H1 (cell line): ENCODE measurements around the gene SPINT1. TPM values are rescaled to one million over a fixed set of nuclear protein-coding genes. Genes with fewer than 3 reads are reported as not detected.

ENCODE experiments used
- BACH1 ChIP-seq: IDR thresholded peaks from 2 replicates; pipeline ENCODE4 v1.6.1; 2012; ENCODE audit warnings: low read length, improper control_type of control experiment
- CEBPB ChIP-seq: IDR thresholded peaks from 2 replicates; pipeline ENCODE4 v1.6.1; 2012; ENCODE audit warnings: low read depth, low read length
- CHD2 ChIP-seq: IDR thresholded peaks from 2 replicates; pipeline ENCODE4 v1.6.1; 2012; ENCODE audit warnings: low read length, improper control_type of control experiment
- CREB1 ChIP-seq: IDR thresholded peaks from 2 replicates; pipeline ENCODE4 v1.6.1; 2012; ENCODE audit warnings: inconsistent platforms
- FOSL1 ChIP-seq: IDR thresholded peaks from 2 replicates; pipeline ENCODE4 v1.6.1; 2011; ENCODE audit warnings: mild to moderate bottlenecking, low read depth, low read length, moderate library complexity; ENCODE audit not compliant: insufficient read depth
- GTF2F1 ChIP-seq: IDR thresholded peaks from 2 replicates; pipeline ENCODE4 v1.6.1; 2012; ENCODE audit warnings: low read depth, low read length, improper control_type of control experiment, borderline replicate concordance
- JUN ChIP-seq: IDR thresholded peaks from 2 replicates; pipeline ENCODE4 v1.6.1; 2011; ENCODE audit warnings: low read depth, mild to moderate bottlenecking, improper control_type of control experiment, low read length
- KDM4A ChIP-seq: IDR thresholded peaks from one replicate; pipeline ENCODE4 v1.7.1; 2012; ENCODE audit warnings: low read depth, mild to moderate bottlenecking, moderate library complexity, low read length, inconsistent platforms; ENCODE audit not compliant: severe bottlenecking
- MAFK ChIP-seq: IDR thresholded peaks from 2 replicates; pipeline ENCODE4 v1.6.1; 2012; ENCODE audit warnings: low read depth, mild to moderate bottlenecking, improper control_type of control experiment, low read length
- PHF8 ChIP-seq: fragments of 200-600 bp; sonication (generic); conservative IDR thresholded peaks from 2 replicates; pipeline ENCODE4 v1.7.1; 2012; ENCODE audit warnings: low read depth, mild to moderate bottlenecking, inconsistent platforms, low read length, moderate library complexity
- POLR2A ChIP-seq, 2 experiments: IDR thresholded peaks; 1 replicate in 1 of 2; 2 replicates in 1 of 2; pipeline ENCODE4 v1.6.1; 2011; ENCODE audit warnings: low read depth in 2 of 2, low read length in 2 of 2, mild to moderate bottlenecking in 2 of 2; ENCODE audit errors: control extremely low read depth in 1 of 2
- POU5F1 ChIP-seq: IDR thresholded peaks from 2 replicates; pipeline ENCODE4 v1.6.1; 2011; ENCODE audit warnings: low read depth, mild to moderate bottlenecking, low read length, moderate library complexity
- RBBP5 ChIP-seq: IDR thresholded peaks from 2 replicates; pipeline ENCODE4 v1.7.1; 2012; ENCODE audit warnings: low read depth, mild to moderate bottlenecking, inconsistent platforms, low read length, moderate library complexity, borderline replicate concordance
- SUZ12 ChIP-seq: fragments of 200-600 bp; sonication (generic); IDR thresholded peaks from 2 replicates; pipeline ENCODE4 v1.6.1; 2012; ENCODE audit warnings: mild to moderate bottlenecking, inconsistent platforms, low read length, moderate library complexity, mixed read lengths
- TAF7 ChIP-seq: optimal IDR thresholded peaks from 2 replicates; pipeline ENCODE3; 2011; ENCODE audit warnings: low read depth, mild to moderate bottlenecking, inconsistent platforms, low read length, moderate library complexity, borderline replicate concordance
- polyA plus RNA-seq, 7 experiments: library from polyadenylated mRNA; depleted of rRNA in 3 of 7; stranded (reverse) in 5 of 7; unstranded in 2 of 7; fragments of >200 nt in 5 of 7; fragments of 200-250 nt in 2 of 7; gene quantifications; 1 replicate in 5 of 7; 2 replicates in 1 of 7; 4 replicates in 1 of 7; pipeline versions ENCODE4 v1.2.1 to v1.2.3, GENCODE V29; 2011 to 2013; ENCODE audit warnings: missing spikeins in 2 of 7, mixed read lengths in 2 of 7
- total RNA-seq: library from RNA; stranded (reverse); fragmentation: NEBNext Ultra II Directional; extraction: Animal tissue kit (Norgen Biotek cat#: 25700); gene quantifications from 2 replicates; pipeline ENCODE4 v1.2.1, GENCODE V29; 2021
- TF ChIP-seq, protein P1 (sequence below), 3 experiments: IDR thresholded peaks; 1 replicate in 2 of 3; 2 replicates in 1 of 3; pipeline versions ENCODE4 v1.5.1 to v1.6.1; 2011; ENCODE audit warnings: low read length in 3 of 3, mild to moderate bottlenecking in 3 of 3, inconsistent platforms in 2 of 3, low read depth in 1 of 3, moderate library complexity in 1 of 3; ENCODE audit not compliant: insufficient read depth in 1 of 3; ENCODE audit errors: control extremely low read depth in 1 of 3
- TF ChIP-seq, protein P2 (sequence below): IDR thresholded peaks from 2 replicates; pipeline ENCODE4 v1.6.1; 2012; ENCODE audit warnings: inconsistent platforms

SPINT1 gene
- total and polyA plus RNA-seq, 2 of the 8 experiments (the other 6 are each of a cell fraction or from before 2014, with no cell fraction given) = 117 to 155 TPM

DNA sequence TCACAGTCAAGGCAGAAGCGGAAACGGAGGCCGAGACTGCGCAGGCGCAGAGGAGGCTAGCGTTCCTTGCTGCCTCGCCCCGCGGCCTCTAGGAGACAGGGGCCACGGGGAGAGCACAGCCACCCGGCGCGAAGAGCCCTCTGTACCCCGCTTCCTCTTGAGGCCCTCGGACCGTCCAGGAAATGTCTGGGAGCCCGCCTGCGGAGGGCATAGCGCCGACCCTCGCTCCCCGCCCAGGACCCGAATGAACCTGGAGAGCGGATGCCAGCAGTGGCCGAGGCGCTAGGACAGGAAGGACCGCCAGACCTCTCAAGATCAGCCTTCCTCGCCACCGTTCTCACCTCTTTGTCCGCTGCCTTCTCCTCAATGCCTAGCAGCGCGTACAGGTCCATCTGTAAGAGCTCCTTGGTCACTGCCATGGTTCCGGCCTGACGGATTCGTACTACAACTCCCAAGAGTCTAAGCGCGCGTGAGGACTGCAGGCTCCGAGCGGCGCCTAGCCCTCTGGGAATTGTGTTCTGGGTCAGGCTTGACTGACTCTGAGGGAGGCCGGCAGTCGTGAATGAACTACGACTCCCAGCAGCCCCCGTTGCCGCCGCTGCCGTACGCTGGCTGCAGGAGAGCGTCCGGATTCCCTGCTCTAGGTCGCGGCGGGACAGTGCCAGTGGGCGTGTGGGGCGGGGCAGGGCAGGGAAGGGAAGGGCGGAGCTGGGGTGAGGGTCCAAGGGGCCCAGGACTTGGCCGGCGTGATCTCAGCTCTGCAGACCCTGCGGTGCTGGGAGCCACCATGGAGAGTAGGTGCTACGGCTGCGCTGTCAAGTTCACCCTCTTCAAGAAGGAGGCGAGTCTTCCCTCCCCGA lies 36.6 kb upstream of the SPINT1 start, which contains the start of the genes DNAJC17 and ZFYVE19 (continued):
- TF ChIP-seq, protein P1, sequence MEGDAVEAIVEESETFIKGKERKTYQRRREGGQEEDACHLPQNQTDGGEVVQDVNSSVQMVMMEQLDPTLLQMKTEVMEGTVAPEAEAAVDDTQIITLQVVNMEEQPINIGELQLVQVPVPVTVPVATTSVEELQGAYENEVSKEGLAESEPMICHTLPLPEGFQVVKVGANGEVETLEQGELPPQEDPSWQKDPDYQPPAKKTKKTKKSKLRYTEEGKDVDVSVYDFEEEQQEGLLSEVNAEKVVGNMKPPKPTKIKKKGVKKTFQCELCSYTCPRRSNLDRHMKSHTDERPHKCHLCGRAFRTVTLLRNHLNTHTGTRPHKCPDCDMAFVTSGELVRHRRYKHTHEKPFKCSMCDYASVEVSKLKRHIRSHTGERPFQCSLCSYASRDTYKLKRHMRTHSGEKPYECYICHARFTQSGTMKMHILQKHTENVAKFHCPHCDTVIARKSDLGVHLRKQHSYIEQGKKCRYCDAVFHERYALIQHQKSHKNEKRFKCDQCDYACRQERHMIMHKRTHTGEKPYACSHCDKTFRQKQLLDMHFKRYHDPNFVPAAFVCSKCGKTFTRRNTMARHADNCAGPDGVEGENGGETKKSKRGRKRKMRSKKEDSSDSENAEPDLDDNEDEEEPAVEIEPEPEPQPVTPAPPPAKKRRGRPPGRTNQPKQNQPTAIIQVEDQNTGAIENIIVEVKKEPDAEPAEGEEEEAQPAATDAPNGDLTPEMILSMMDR (IDR thresholded peaks at IDR 0.05; ENCODE audit: control extremely low read depth in 1 of 3, insufficient read depth in 1 of 3, low read depth in 1 of 3, low read length in 3 of 3) = peak in 1 of 3 experiments; percentile 9; a peak in 1 of 4 replicates
- peak; percentile 98 for TF ChIP-seq KDM4A
- TF ChIP-seq RBBP5 = no peak; the same call in 1 of the 2 replicates
- TF ChIP-seq, protein P2, sequence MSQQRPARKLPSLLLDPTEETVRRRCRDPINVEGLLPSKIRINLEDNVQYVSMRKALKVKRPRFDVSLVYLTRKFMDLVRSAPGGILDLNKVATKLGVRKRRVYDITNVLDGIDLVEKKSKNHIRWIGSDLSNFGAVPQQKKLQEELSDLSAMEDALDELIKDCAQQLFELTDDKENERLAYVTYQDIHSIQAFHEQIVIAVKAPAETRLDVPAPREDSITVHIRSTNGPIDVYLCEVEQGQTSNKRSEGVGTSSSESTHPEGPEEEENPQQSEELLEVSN = no peak
- no peak for TF ChIP-seq TAF7
- TF ChIP-seq BACH1 = no peak
- no peak for TF ChIP-seq GTF2F1
- no peak for TF ChIP-seq CEBPB
- TF ChIP-seq POLR2A (IDR thresholded peaks at IDR 0.05; ENCODE audit: control extremely low read depth in 1 of 2, low read depth in 2 of 2, low read length in 2 of 2) = no peak; a peak in 1 of 3 replicates
- TF ChIP-seq CHD2 = no peak; the same call in 1 of the 2 replicates
- TF ChIP-seq JUN = no peak
- TF ChIP-seq MAFK = no peak
- TF ChIP-seq CREB1 = peak; percentile 90
- TF ChIP-seq SUZ12 = no peak
- TF ChIP-seq POU5F1 = no peak
- TF ChIP-seq PHF8 = peak; percentile 43; the same call in 1 of the 2 replicates
- TF ChIP-seq FOSL1 = no peak
